ENCODE measurements around the gene HMCES.

- TF ChIP-seq CTCF (IDR thresholded peaks at IDR 0.05) (no peak), RXRA (IDR thresholded peaks at IDR 0.05; ENCODE audit: borderline replicate concordance, low read depth) (no peak), EP300 (IDR thresholded peaks at IDR 0.05; ENCODE audit: borderline replicate concordance in 1 of 2, low read depth in 1 of 2, low read length in 1 of 2) (no peak), POLR2AphosphoS5 (IDR thresholded peaks at IDR 0.05; ENCODE audit: low read depth, low read length) (no peak), FOXM1 (IDR thresholded peaks at IDR 0.05; ENCODE audit: low read depth) (no peak), MAX (IDR thresholded peaks at IDR 0.05; ENCODE audit: low read depth) (no peak), IRF3 (IDR thresholded peaks at IDR 0.05; ENCODE audit: low read depth, low read length) (no peak), RCOR1 (IDR thresholded peaks at IDR 0.05; ENCODE audit: low read length) (no peak), SMC3 (IDR thresholded peaks at IDR 0.05; ENCODE audit: low read depth, low read length) (no peak), NFIC (IDR thresholded peaks at IDR 0.05; ENCODE audit: borderline replicate concordance) (no peak), EZH2phosphoT487 (IDR thresholded peaks at IDR 0.05; ENCODE audit: borderline replicate concordance, low read depth) (no peak), PBX3 (IDR thresholded peaks at IDR 0.05) (no peak), YY1 (IDR thresholded peaks at IDR 0.05; ENCODE audit: low read depth) (no peak), CHD2 (IDR thresholded peaks at IDR 0.05; ENCODE audit: low read length, partially characterized antibody) (no peak)
These were observed 48.8 kb downstream of the HMCES start for GRCh38 chr3:129327510-129327909.
